GM18517 (cell line): ENCODE measurements around the gene SMIM24.
A peak's percentile ranks its signal among the peaks of the same experiment; 100 is the strongest.
"Not testable (repeated sequence)": the region's sequence is repeated elsewhere in the genome, so short reads cannot be mapped to it uniquely, and the experiment has no call there.

Experiments used
- ATAC-seq: cut with Tn5 transposase; IDR thresholded peaks from one replicate; pipeline ENCODE4 v1.9.1; 2021; ENCODE audit warnings: mild to moderate bottlenecking, moderate library complexity; ENCODE audit not compliant: unreplicated experiment

SMIM24 gene

GRCh38 chr19:3515891-3516422, 35.6 kb upstream of the SMIM24 start:
- ATAC-seq, result no peak

GRCh38 chr19:3514930-3515329, 34.6 kb upstream of the SMIM24 start:
- ATAC-seq, result no peak

- no peak for ATAC-seq
These were observed 33.2 kb upstream of the SMIM24 start for GRCh38 chr19:3513229-3514140.

GRCh38 chr19:3512562-3513228, 32.4 kb upstream of the SMIM24 start:
- no peak for ATAC-seq

- ATAC-seq, result no peak
These were observed 31.4 kb upstream of the SMIM24 start for GRCh38 chr19:3511506-3512251.

GRCh38 chr19:3510727-3511126, 30.4 kb upstream of the SMIM24 start:
- no peak for ATAC-seq

GRCh38 chr19:3509566-3509989, 29.3 kb upstream of the SMIM24 start:
- no peak for ATAC-seq

GRCh38 chr19:3508771-3509535, 28.6 kb upstream of the SMIM24 start:
- ATAC-seq, result no peak

- ATAC-seq, result not testable (repeated sequence)
These were observed 27.9 kb upstream of the SMIM24 start for GRCh38 chr19:3508121-3508661.

GRCh38 chr19:3507371-3508120, 27.2 kb upstream of the SMIM24 start:
- ATAC-seq, result no peak

GRCh38 chr19:3506384-3507340, 26.3 kb upstream of the SMIM24 start:
- ATAC-seq, result peak; percentile 23

GRCh38 chr19:3505598-3506383, 25.5 kb upstream of the SMIM24 start, which contains the start of gene FZR1:
TSS of gene FZR1 (plus strand) at chr19:3506311. CDS start at chr19:3522990, 16,679 bp downstream.
- ATAC-seq, result peak; percentile 68

- no peak for ATAC-seq
These were observed 24.4 kb upstream of the SMIM24 start for GRCh38 chr19:3504735-3505134.

- ATAC-seq, result no peak
These were observed 22.8 kb upstream of the SMIM24 start for GRCh38 chr19:3503036-3503572.

- no peak for ATAC-seq
These were observed 21.5 kb upstream of the SMIM24 start for GRCh38 chr19:3501780-3502179.

- peak; percentile 84 for ATAC-seq
These were observed 20.2 kb upstream of the SMIM24 start, which contains the start of gene DOHH for GRCh38 chr19:3500429-3501101. TSS of gene DOHH (minus strand) at chr19:3500674. CDS start at chr19:3496814, 3,860 bp downstream.
